Measurements from ENCODE around the gene PF4V1. TPM values are rescaled to one million over a fixed set of nuclear protein-coding genes. Genes with fewer than 3 reads are reported as not detected.
"Not testable (repeated sequence)": the region's sequence is repeated elsewhere in the genome, so short reads cannot be mapped to it uniquely, and the experiment has no call there.

The PF4V1 gene
- total RNA-seq, 1 donor from 2014 or later = not detected

GRCh38 chr4:73869130-73870055 lies 16.3 kb downstream of the PF4V1 start, which contains the start of gene CXCL1:
Gene CXCL1 (plus strand): TSS chr4:73869393. CDS start chr4:73869471, 78 bp downstream.
- DNase-seq (ENCODE audit: low read depth) = peak; percentile 39

- DNase-seq (ENCODE audit: low read depth) = no peak
These were observed 17.2 kb downstream of the PF4V1 start for GRCh38 chr4:73870260-73870659.

DNA sequence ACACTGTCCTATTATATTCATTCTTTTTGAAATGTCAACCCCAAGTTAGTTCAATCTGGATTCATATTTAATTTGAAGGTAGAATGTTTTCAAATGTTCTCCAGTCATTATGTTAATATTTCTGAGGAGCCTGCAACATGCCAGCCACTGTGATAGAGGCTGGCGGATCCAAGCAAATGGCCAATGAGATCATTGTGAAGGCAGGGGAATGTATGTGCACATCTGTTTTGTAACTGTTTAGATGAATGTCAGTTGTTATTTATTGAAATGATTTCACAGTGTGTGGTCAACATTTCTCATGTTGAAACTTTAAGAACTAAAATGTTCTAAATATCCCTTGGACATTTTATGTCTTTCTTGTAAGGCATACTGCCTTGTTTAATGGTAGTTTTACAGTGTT lies 17.7 kb downstream of the PF4V1 start:
- no peak for DNase-seq (ENCODE audit: low read depth)

DNA sequence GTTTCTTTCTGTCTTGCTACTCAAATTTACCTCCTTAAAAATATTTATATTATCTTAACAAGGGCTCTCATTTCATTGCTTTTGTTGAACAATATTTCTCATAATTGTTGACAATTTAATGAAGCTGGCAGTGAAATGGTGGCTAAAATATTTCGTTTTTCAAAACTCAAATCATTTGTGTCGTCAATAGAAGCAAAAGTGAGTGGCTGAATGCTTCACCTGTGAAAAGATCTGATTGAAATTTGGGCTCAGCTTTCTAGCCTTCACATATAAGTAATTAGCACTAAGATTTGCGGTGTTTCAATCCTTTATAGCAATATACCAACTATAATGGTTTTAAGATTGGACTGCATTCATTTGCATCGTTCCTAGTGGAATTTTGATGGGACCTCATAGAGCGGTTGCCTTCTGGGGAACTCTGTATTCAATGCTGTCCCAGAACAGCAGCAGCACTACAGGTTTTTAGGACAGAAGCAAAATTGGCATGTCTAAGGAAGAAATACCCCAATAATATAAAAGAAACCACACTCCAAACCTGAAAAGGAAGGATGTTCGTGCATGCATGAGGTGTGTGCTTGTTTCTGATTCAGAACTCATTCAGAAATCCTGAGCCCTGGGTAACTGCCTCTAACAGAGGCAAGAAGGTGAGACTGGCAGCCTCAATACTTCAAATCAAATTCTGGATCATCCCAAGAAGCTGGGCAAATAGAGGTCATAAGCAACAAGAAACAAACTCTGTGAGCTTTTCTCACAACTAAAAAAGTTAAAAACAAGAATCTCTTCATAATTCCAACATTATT lies 18.6 kb downstream of the PF4V1 start:
- no peak for DNase-seq (ENCODE audit: low read depth)

- DNase-seq (ENCODE audit: low read depth) = no peak
These were observed 19.4 kb downstream of the PF4V1 start for GRCh38 chr4:73872316-73873108.

DNA sequence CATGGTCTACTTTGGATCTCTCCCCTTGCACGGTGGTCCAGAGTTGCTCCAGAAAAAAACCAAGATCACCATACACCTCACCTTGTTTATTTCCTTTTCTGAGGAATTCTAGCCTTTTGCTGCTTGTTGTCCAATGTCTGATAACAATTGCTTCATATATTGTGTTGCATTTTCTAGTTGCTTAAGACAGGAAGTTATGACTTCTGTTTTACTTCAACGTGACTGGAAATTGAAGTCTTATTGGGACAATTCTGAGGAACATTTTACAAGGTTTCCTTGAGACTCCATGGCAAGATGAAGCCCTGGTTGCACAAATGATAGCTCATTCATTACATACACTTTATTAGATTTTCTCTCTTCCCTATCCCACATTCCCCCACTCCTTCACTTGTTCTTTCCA lies 21.3 kb downstream of the PF4V1 start:
- no peak for DNase-seq (ENCODE audit: low read depth)

DNA sequence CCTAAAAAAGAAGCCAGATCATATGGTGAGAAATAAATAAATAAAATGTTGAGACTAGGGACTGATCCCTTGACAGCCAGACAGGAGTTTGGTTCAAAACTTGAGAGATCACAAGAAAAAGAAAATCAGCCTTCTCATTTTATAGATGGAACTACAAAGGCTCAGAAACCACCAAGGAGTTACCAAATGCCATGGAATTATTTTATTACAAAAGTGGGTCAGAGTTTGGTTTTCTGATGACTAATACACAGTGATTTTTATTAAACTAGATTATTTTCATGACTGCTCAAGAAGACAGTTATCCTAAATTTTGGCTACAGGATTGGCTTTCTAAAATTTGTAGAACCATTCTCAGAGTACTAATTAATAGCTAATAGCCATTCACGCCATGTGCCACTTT lies 22.3 kb downstream of the PF4V1 start:
- no peak for DNase-seq (ENCODE audit: low read depth)

- DNase-seq (ENCODE audit: low read depth) = peak; percentile 45
These were observed 30.2 kb downstream of the PF4V1 start for GRCh38 chr4:73883306-73883705.

DNA sequence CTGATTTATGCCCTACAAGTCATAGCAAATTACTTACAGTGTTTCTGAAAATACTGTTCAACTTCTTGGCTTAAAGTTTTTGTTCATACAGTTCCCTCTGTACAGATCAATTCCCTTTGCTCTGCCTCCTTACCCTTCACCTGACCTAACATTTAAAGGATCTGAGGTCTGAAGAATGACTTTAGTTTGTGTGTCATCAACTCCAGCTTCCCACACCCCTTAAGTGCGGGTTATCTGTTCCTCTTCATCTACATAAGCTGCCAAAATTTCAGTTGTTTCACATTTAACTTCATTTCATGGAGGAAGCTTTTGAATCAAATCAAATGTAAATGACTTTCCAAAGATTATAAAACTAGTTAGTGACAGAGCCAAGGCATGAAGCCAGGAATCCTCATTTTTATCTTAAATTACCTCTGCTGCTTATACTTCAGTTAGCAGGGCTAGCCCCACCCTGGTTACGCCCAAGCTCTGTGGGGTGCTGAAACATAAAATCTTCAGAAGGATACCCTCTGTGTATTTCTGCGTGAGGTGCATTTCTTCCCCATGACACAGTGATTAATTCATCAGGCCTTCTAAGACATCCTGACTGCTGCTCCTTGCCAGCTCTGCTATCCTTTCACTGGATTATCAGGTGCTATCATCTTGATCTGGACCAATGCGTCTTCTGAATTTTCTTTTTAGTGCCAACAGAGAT lies 32.6 kb downstream of the PF4V1 start:
- no peak for DNase-seq (ENCODE audit: low read depth)

- no peak for DNase-seq (ENCODE audit: low read depth)
These were observed 38.2 kb downstream of the PF4V1 start for GRCh38 chr4:73891326-73891725.

- peak; percentile 57 for DNase-seq (ENCODE audit: low read depth)
These were observed 38.8 kb downstream of the PF4V1 start for GRCh38 chr4:73891739-73892405.

DNA sequence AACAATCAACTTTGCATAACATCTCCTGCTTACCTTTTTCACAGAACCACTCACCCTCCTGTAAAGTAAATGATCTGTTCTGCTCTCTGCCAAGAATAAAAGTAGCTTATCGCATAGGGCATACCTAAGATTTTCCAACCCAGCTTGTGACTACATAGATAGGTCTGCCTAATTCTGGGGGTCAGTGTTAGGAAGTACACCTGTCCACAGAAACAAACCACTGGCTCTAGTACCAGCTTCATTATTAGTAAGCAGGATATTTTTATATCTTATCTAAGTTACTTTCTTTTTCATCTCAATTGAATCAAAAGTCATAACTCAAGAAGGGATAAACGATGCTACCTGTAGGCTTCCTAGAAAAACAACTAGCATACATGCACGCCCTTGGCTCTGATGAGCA lies 39.9 kb downstream of the PF4V1 start:
- no peak for DNase-seq (ENCODE audit: low read depth)

- no peak for DNase-seq (ENCODE audit: low read depth)
These were observed 40.9 kb downstream of the PF4V1 start for GRCh38 chr4:73894001-73894400.

- DNase-seq (ENCODE audit: low read depth) = no peak
These were observed 42.4 kb downstream of the PF4V1 start for GRCh38 chr4:73895201-73896175.

GRCh38 chr4:73896416-73896815 lies 43.3 kb downstream of the PF4V1 start:
- no peak for DNase-seq (ENCODE audit: low read depth)

DNA sequence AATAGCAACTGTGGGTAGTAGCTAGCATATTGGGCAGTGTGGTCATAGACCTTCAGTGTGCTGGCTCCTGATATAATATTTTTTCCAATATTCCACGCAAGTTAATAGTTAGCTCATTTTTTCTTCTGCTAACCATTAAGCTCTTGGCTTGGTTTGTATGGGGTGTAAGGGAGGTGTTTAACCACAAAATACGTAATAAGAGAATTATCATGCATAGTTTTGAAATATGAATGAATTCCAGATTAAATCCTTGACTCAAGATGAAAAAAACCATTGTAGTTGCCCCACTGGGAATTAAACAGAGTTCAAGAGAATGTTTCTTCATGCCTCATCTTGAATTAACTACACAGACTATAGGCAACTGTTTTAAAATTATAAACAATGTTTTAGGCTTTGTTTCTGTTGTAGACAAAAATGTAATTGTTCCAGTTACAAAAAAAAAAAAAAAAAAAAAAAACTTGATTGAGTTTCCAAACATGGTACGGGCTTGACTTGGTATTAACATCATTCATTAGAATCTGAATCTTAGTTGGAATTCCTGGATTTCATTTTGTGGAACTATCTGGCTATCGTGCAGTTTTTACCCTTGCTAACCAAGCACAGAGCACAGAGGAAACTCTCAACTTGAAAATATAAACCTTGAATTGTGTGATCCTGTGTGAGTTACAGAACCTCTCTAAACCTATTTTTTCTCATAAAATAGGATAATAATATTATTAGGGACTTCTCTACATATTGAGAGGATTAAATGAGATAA lies 44.5 kb downstream of the PF4V1 start:
- peak; percentile 60 for DNase-seq (ENCODE audit: low read depth)

- not testable (repeated sequence) for DNase-seq (ENCODE audit: low read depth)
These were observed 46.2 kb downstream of the PF4V1 start for GRCh38 chr4:73899338-73899737.

GRCh38 chr4:73901031-73901430 lies 47.9 kb downstream of the PF4V1 start:
- peak; percentile 85 for DNase-seq (ENCODE audit: low read depth)
